Loucy (cell line): ENCODE data around the gene FIS1.

Experiments
- H2AFZ ChIP-seq: fragments of 200-600 bp; sonication (generic); 2 replicates; pipeline ENCODE4 v1.6.0; 2016; ENCODE audit warnings: antibody characterized with exemption, mild to moderate bottlenecking, low read length, moderate library complexity
- H3F3A ChIP-seq: fragments of 200-600 bp; 2 replicates; pipeline ENCODE4 v1.6.0; 2016; ENCODE audit warnings: antibody characterized with exemption, low read depth, mild to moderate bottlenecking
- H3K27me3 ChIP-seq: fragments of 200-600 bp; sonication (generic); 2 replicates; pipeline ENCODE4 v1.6.1; 2014; ENCODE audit warnings: low read length, mild to moderate bottlenecking; ENCODE audit not compliant: insufficient read depth, poor library complexity, severe bottlenecking
- H3K36me3 ChIP-seq: fragments of 200-600 bp; sonication (generic); 2 replicates; pipeline ENCODE4 v1.6.1; 2016; ENCODE audit warnings: low read length; ENCODE audit not compliant: insufficient read depth
- H3K4me1 ChIP-seq: fragments of 200-600 bp; sonication (generic); 2 replicates; pipeline ENCODE4 v1.5.1; 2014; ENCODE audit warnings: low read length, mild to moderate bottlenecking; ENCODE audit not compliant: insufficient read depth, poor library complexity, severe bottlenecking
- H3K4me2 ChIP-seq: fragments of 200-600 bp; sonication (generic); 2 replicates; pipeline ENCODE4 v1.6.0; 2014; ENCODE audit warnings: antibody characterized with exemption, low read length, low read depth, mild to moderate bottlenecking; ENCODE audit not compliant: poor library complexity, severe bottlenecking
- H3K4me3 ChIP-seq: fragments of 200-600 bp; sonication (generic); 2 replicates; pipeline ENCODE4 v1.5.1; 2014; ENCODE audit warnings: low read length, mild to moderate bottlenecking, mixed read lengths; ENCODE audit not compliant: poor library complexity, severe bottlenecking
- H3K79me2 ChIP-seq: fragments of 200-600 bp; sonication (generic); 2 replicates; pipeline ENCODE4 v1.6.1; 2014; ENCODE audit warnings: low read length; ENCODE audit not compliant: insufficient read depth
- H3K9ac ChIP-seq: fragments of 200-600 bp; sonication (generic); 2 replicates; pipeline ENCODE4 v1.6.0; 2014; ENCODE audit warnings: mild to moderate bottlenecking, low read depth, low read length, moderate library complexity; ENCODE audit not compliant: poor library complexity, severe bottlenecking
- H3K9me2 ChIP-seq: fragments of 200-600 bp; sonication (generic); replicated peaks from 2 replicates; pipeline ENCODE4 v1.6.1; 2016; ENCODE audit warnings: low read depth, low read length, mixed read lengths
- H3K9me3 ChIP-seq: fragments of 200-600 bp; sonication (generic); 2 replicates; pipeline ENCODE4 v1.6.1; 2014; ENCODE audit warnings: mild to moderate bottlenecking, antibody characterized with exemption, low read length, low read depth; ENCODE audit not compliant: insufficient read depth
- H4K20me1 ChIP-seq: fragments of 200-600 bp; sonication (generic); 2 replicates; pipeline ENCODE4 v1.6.0; 2014; ENCODE audit warnings: antibody characterized with exemption, low read length, mild to moderate bottlenecking; ENCODE audit not compliant: insufficient read depth, poor library complexity, severe bottlenecking
- EZH2phosphoT487 ChIP-seq: fragments of 200-600 bp; IDR thresholded peaks from 2 replicates; pipeline ENCODE4 v1.6.1; 2018; ENCODE audit warnings: antibody characterized with exemption, mild to moderate bottlenecking, moderate library complexity, borderline replicate concordance
- TF ChIP-seq, protein P1 (sequence below): fragments of 200-600 bp; sonication (generic); conservative IDR thresholded peaks from 2 replicates; pipeline ENCODE4 v1.5.1; 2014; ENCODE audit warnings: mild to moderate bottlenecking, antibody characterized with exemption, low read length

FIS1 gene

DNA sequence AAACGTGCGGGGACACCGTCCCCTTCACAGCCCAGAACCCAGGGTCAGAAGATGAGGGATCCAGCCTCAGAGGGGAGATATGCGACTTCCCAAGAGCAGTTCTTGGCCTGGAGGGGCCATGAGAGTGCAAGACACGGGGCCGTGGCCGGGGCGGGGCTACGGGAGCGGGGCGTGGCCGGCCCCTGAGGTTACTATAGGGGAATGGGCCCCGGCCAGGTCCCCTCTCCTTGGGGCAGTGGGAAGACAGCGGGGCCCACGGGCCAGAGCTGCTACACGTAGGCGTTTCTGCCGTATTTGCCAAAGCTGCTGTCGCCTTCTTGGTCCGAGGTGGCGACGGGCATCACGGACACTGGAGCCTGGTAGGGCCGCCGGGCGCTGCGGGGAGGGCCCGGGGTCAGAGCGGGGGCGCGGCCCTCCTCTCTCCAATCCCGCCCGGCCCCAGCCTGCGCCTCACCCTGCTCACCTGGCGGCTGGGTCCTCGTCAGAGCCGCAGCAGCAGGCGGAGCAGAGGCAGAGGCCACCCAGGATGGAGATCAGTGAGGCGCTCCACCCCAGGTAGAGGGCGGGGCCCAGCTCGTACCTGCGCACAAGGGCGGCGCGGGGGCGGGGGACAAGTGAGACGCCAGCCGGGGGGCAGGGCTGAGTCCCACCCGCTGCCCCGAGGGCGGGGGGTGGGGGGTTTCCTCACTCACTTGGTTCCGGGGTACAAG lies 12.6 kb downstream of the FIS1 start:
- no peaks in the 10 kb centered on the region for H3K27me3 ChIP-seq
- H3K4me1 ChIP-seq = no peaks in the 10 kb centered on the region
- H3K4me3 ChIP-seq = no peak overlapping the region
- H3K9ac ChIP-seq = no peak overlapping the region
- no peak overlapping the region for H3K4me2 ChIP-seq
- H3K9me3 ChIP-seq = no peaks in the 10 kb centered on the region
- H3K9me2 ChIP-seq = no peaks in the 10 kb centered on the region
- H3K79me2 ChIP-seq = no peaks in the 10 kb centered on the region
- TF ChIP-seq EZH2phosphoT487 = no peak
- TF ChIP-seq, protein P1, sequence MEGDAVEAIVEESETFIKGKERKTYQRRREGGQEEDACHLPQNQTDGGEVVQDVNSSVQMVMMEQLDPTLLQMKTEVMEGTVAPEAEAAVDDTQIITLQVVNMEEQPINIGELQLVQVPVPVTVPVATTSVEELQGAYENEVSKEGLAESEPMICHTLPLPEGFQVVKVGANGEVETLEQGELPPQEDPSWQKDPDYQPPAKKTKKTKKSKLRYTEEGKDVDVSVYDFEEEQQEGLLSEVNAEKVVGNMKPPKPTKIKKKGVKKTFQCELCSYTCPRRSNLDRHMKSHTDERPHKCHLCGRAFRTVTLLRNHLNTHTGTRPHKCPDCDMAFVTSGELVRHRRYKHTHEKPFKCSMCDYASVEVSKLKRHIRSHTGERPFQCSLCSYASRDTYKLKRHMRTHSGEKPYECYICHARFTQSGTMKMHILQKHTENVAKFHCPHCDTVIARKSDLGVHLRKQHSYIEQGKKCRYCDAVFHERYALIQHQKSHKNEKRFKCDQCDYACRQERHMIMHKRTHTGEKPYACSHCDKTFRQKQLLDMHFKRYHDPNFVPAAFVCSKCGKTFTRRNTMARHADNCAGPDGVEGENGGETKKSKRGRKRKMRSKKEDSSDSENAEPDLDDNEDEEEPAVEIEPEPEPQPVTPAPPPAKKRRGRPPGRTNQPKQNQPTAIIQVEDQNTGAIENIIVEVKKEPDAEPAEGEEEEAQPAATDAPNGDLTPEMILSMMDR = no peak
- no peak overlapping the region for H2AFZ ChIP-seq
- H4K20me1 ChIP-seq = no peaks in the 10 kb centered on the region
- no peaks in the 10 kb centered on the region for H3K36me3 ChIP-seq
- no peaks in the 10 kb centered on the region for H3F3A ChIP-seq

DNA sequence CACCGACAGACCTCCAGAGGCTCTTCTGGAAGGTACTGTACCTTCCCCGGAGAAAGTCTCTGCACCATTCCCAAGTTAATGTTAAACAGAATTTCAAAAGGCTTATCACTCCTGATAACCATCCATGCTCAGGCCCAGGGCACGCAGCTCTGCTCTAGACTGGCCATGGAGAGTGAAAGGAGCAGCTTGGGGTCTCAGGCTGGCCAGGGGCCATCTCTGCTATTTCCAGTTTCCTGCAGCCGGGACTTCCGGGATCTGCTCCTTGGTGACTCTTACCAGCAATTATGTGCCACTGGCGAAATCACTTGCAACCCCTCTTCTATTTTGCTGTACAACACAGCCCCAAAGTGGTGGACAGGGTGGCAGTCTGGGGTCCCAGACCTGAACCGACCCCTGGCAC lies 13.2 kb downstream of the FIS1 start:
- no peaks in the 10 kb centered on the region for H3K9me3 ChIP-seq
- no peak overlapping the region for H3K9ac ChIP-seq
- TF ChIP-seq, protein P1 = no peak
- TF ChIP-seq EZH2phosphoT487 = no peak
- no peak overlapping the region for H2AFZ ChIP-seq
- H3K27me3 ChIP-seq = no peaks in the 10 kb centered on the region
- H3F3A ChIP-seq = no peaks in the 10 kb centered on the region
- no peaks in the 10 kb centered on the region for H3K9me2 ChIP-seq
- no peak overlapping the region for H3K4me2 ChIP-seq
- no peak overlapping the region for H3K4me3 ChIP-seq
- H3K36me3 ChIP-seq = no peaks in the 10 kb centered on the region
- no peaks in the 10 kb centered on the region for H4K20me1 ChIP-seq
- H3K4me1 ChIP-seq = no peaks in the 10 kb centered on the region
- H3K79me2 ChIP-seq = no peaks in the 10 kb centered on the region

DNA sequence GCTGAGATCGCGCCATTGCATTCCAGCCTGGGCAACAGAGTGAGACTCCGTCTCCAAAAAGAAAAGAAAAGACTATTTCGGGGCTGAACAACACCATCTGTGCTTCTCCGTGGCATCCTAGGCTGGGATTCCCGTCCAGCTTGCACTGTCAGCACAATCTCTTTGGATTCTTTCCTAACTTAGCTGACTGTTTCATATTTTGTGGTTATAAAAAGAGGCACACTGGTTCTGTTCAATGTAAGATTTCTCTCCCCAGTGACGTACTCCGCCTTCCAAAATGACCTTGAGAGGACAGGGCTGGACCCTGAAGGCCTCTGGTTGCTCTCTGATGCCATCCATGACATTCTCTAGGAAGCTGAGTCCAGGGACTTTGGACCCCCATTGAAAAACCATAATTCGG lies 18.2 kb downstream of the FIS1 start:
- Histone ChIP-seq H3F3A (no peaks in the 10 kb centered on the region), H3K9me3 (no peaks in the 10 kb centered on the region), H3K9ac (no peak overlapping the region), H3K4me2 (no peak overlapping the region), H2AFZ (no peak overlapping the region), H3K36me3 (no peaks in the 10 kb centered on the region), H3K27me3 (no peaks in the 10 kb centered on the region), H4K20me1 (no peaks in the 10 kb centered on the region), H3K79me2 (no peaks in the 10 kb centered on the region), H3K9me2 (no peaks in the 10 kb centered on the region), H3K4me3 (no peak overlapping the region), H3K4me1 (no peaks in the 10 kb centered on the region)
- TF ChIP-seq, protein P1 = no peak
- no peak for TF ChIP-seq EZH2phosphoT487
